Lung (tissue), 12 donors: ENCODE results near the gene ARMC2. TPM values are rescaled to one million over a fixed set of nuclear protein-coding genes. Genes with fewer than 3 reads are reported as not detected.

ENCODE experiments used
- ATAC-seq: fragments of 200-7000 bp; cut with Tn5 transposase; one replicate; pipeline ENCODE4 v1.9.1; 2020; ENCODE audit warnings: moderate number of reproducible peaks; ENCODE audit not compliant: insufficient read depth, low FRiP score
- DNase-seq, 3 donors: peaks; one replicate each; pipeline ENCODE4 v3.0.0-alpha.2; 2013 to 2017
- H3K27ac ChIP-seq, 2 donors: one replicate each; pipeline ENCODE4 v1.5.1; 2013; ENCODE audit warnings: mild to moderate bottlenecking in 2 of 2, moderate library complexity in 2 of 2, control low read depth in 1 of 2, inconsistent platforms in 1 of 2, low read depth in 1 of 2, low read length in 1 of 2
- H3K27me3 ChIP-seq, 3 donors: one replicate each; pipeline ENCODE4 v1.5.1; 2013; ENCODE audit warnings: low read length in 2 of 3; ENCODE audit not compliant: control insufficient read depth in 3 of 3, insufficient read depth in 3 of 3
- H3K36me3 ChIP-seq, 4 donors: one replicate each; pipeline ENCODE4 v1.5.1; 2013; ENCODE audit warnings: low read length in 4 of 4, mild to moderate bottlenecking in 1 of 4, moderate library complexity in 1 of 4; ENCODE audit not compliant: control insufficient read depth in 4 of 4, insufficient read depth in 4 of 4
- H3K4me1 ChIP-seq, 5 donors: one replicate each; pipeline ENCODE4 v1.5.1; 2013; ENCODE audit warnings: low read length in 5 of 5, mild to moderate bottlenecking in 2 of 5, moderate library complexity in 1 of 5; ENCODE audit not compliant: control insufficient read depth in 5 of 5, insufficient read depth in 5 of 5
- H3K4me3 ChIP-seq: one replicate; pipeline ENCODE4 v1.5.1; 2013; ENCODE audit warnings: mild to moderate bottlenecking, control low read depth, moderate library complexity
- H3K9ac ChIP-seq, 2 donors: one replicate each; pipeline ENCODE4 v1.5.1; 2013; ENCODE audit warnings: low read length in 2 of 2, control low read depth in 1 of 2; ENCODE audit not compliant: insufficient read depth in 1 of 2
- H3K9me3 ChIP-seq, 4 donors: one replicate each; pipeline ENCODE4 v1.5.1; 2013; ENCODE audit warnings: low read length in 3 of 4, mild to moderate bottlenecking in 1 of 4, moderate library complexity in 1 of 4; ENCODE audit not compliant: control insufficient read depth in 4 of 4, insufficient read depth in 3 of 4
- WGBS, 2 donors: extraction: QIAGEN DNeasy Blood & Tissue Kit; methylation state at CpG; one replicate each; pipeline ENCODE4 v1.1.7; 2013; 5-methylcytosine and 5-hydroxymethylcytosine counted together
- polyA plus RNA-seq, 2 donors: library from polyadenylated mRNA; stranded (reverse); fragments of 200-250 nt; gene quantifications; one replicate each; pipeline ENCODE4 v1.2.1, GENCODE V29; 2013
- total RNA-seq, 2 donors: library from RNA; depleted of rRNA in 1 of 2; stranded (reverse); fragments of >200 nt in 1 of 2; gene quantifications; one replicate each; pipeline ENCODE4 v1.2.1, GENCODE V29; 2014 to 2021
- TF ChIP-seq, protein P1 (sequence below): IDR thresholded peaks from 2 replicates; pipeline ENCODE4 v1.5.1; 2012; ENCODE audit warnings: mild to moderate bottlenecking; ENCODE audit errors: control extremely low read depth, extremely low read depth
- donor health status: control.
- donor health status: control.
- donor health status: Bipolar disorder and iron deficiency.
- donor health status: healthy.
- donor health status: DM: yes; HTN: yes; CAD: no.

The ARMC2 gene
- total and polyA plus RNA-seq, 4 donors, result 2.9 to 16.5 (median 7.4) TPM

GRCh38 chr6:108988296-108988695 is 140.1 kb downstream of the ARMC2 start:
- TF ChIP-seq, protein P1, sequence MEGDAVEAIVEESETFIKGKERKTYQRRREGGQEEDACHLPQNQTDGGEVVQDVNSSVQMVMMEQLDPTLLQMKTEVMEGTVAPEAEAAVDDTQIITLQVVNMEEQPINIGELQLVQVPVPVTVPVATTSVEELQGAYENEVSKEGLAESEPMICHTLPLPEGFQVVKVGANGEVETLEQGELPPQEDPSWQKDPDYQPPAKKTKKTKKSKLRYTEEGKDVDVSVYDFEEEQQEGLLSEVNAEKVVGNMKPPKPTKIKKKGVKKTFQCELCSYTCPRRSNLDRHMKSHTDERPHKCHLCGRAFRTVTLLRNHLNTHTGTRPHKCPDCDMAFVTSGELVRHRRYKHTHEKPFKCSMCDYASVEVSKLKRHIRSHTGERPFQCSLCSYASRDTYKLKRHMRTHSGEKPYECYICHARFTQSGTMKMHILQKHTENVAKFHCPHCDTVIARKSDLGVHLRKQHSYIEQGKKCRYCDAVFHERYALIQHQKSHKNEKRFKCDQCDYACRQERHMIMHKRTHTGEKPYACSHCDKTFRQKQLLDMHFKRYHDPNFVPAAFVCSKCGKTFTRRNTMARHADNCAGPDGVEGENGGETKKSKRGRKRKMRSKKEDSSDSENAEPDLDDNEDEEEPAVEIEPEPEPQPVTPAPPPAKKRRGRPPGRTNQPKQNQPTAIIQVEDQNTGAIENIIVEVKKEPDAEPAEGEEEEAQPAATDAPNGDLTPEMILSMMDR, result no peak
- Histone ChIP-seq H3K36me3 (peaks cover 21 to 43% (median 30%) of the 10 kb centered on the region in 4 donors), H3K4me3 (no peak overlapping the region), H3K9ac (no peak overlapping the region), H3K27me3 (no peaks in the 10 kb centered on the region), H3K27ac (peak overlapping the region in 1 of 2 donors; percentile 41), H3K9me3 (no peaks in the 10 kb centered on the region), H3K4me1 (peaks cover 0 to 8% (median 0%) of the 10 kb centered on the region in 5 donors)
- ATAC-seq (peak; percentile 72), DNase-seq (peak in 2 of 3 donors; percentile 50 to 63)
- WGBS, 2 donors, result 76 to 91% methylated on average over 3 of the region's 3 CpGs

DNA sequence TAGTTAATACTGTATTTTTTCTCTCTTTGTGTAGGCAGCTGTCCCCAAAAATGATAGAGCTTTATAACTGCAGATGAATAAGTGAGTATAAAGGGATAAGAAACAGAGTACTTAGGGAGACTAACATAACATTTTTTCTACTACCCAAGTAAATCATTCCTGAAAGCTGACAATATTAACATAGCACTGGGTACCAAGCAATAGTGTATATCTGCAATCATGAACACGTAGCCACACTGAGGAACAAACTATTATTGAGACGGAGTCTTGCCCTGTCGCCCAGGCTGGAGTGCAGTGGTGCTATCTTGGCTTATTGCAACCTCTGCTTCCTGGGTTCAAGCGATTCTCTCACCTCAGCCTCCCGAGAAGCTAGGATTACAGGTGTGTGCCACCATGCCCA is 140.5 kb downstream of the ARMC2 start:
- WGBS, 2 donors, result 84 to 92% methylated on average over 5 of the region's 5 CpGs
- Histone ChIP-seq H3K27ac (peak overlapping the region in 1 of 2 donors; percentile 42), H3K9me3 (no peaks in the 10 kb centered on the region), H3K27me3 (no peaks in the 10 kb centered on the region), H3K4me3 (no peak overlapping the region), H3K36me3 (peaks cover 21 to 44% (median 30%) of the 10 kb centered on the region in 4 donors), H3K9ac (no peak overlapping the region), H3K4me1 (peaks cover 0 to 8% (median 0%) of the 10 kb centered on the region in 5 donors)
- TF ChIP-seq, protein P1, result no peak
- DNase-seq (no peak), ATAC-seq (no peak)

DNA sequence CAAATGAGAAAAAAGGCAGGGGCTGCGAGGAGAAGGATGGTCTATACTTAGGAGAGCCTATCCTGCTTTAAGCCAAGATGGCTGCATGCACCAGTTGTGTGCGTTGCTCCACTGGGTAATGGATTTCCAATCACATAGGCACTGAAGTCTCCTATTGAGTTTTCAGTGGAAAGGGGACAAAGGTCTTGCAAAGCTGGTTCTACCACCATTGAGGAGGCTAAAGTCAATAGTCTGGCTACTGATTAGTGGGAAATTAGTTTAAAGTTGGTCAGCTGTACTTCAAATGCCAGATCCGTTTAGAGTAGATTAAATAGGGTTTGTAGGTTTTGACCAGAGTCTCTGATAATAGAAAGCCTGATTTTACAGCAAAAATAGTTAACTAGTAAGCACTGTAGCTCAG is 141.5 kb downstream of the ARMC2 start:
- Histone ChIP-seq H3K9me3 (no peaks in the 10 kb centered on the region), H3K9ac (no peak overlapping the region), H3K4me1 (peaks cover 0 to 8% (median 0%) of the 10 kb centered on the region in 5 donors), H3K36me3 (peaks cover 22 to 44% (median 29%) of the 10 kb centered on the region in 4 donors), H3K27ac (peak overlapping the region in 1 of 2 donors; percentile 21), H3K4me3 (no peak overlapping the region), H3K27me3 (no peaks in the 10 kb centered on the region)
- TF ChIP-seq, protein P1, result no peak
- WGBS, 2 donors, result 76 to 94% methylated on average over 3 of the region's 3 CpGs
- DNase-seq, result peak in 1 of 3 donors; percentile 34
- no peak for ATAC-seq

- WGBS, 2 donors, result 92 to 100% methylated on average over 3 of the region's 3 CpGs
- Histone ChIP-seq H3K9ac (no peak overlapping the region), H3K27me3 (no peaks in the 10 kb centered on the region), H3K36me3 (peaks cover 15 to 41% (median 25%) of the 10 kb centered on the region in 4 donors), H3K4me3 (no peak overlapping the region), H3K4me1 (peaks cover 0 to 7% (median 0%) of the 10 kb centered on the region in 5 donors), H3K27ac (no peak overlapping the region), H3K9me3 (no peaks in the 10 kb centered on the region)
- TF ChIP-seq, protein P1, result no peak
- no peak for DNase-seq
- ATAC-seq, result no peak
These were observed 145.7 kb downstream of the ARMC2 start for GRCh38 chr6:108993876-108994275.
